Tibial nerve (tissue), 3 donors: ENCODE data around the gene PRSS50.

Experiments
- CTCF ChIP-seq, 5 experiments: fragments of 200-600 bp in 3 of 5; fragments of 450-650 bp in 2 of 5; sonication (generic) in 3 of 5; IDR thresholded peaks; one replicate each; pipeline ENCODE4 v1.5.1; 2016 to 2019; ENCODE audit warnings: antibody characterized with exemption in 5 of 5, mild to moderate bottlenecking in 3 of 5, moderate library complexity in 2 of 5
- POLR2A ChIP-seq, 2 donors: fragments of 450-650 bp; IDR thresholded peaks; one replicate each; pipeline ENCODE4 v1.6.1; 2017; ENCODE audit warnings: antibody characterized with exemption in 2 of 2, mild to moderate bottlenecking in 2 of 2, moderate library complexity in 2 of 2

GRCh38 chr3:46746711-46747110, 29.0 kb upstream of the PRSS50 start:
- TF ChIP-seq CTCF (IDR thresholded peaks at IDR 0.05) (no peak), POLR2A (IDR thresholded peaks at IDR 0.05) (no peak)
